Calu3 (cell line): Measurements from ENCODE around the gene MRPL4. TPM values are rescaled to one million over a fixed set of nuclear protein-coding genes. Genes with fewer than 3 reads are reported as not detected.
A peak's percentile ranks its signal among the peaks of the same experiment; 100 is the strongest.

Experiments used
- Bru-seq: library from RNA; stranded (reverse); fragments of 400-500 nt; gene quantifications from one replicate; lab custom pipeline; 2021; lab: Mats Ljungman, UMichigan
- BruChase-seq, 2 experiments: library from RNA; stranded (reverse); fragments of 400-500 nt; gene quantifications; one replicate each; lab custom pipeline; 2021; lab: Mats Ljungman, UMichigan
- BruUV-seq: library from RNA; stranded (reverse); fragments of 400-500 nt; replicated peaks from 2 replicates; lab custom pipeline; 2021; lab: Mats Ljungman, UMichigan
- CTCF ChIA-PET: fragments of 300-600 bp; sonication (Branson Sonifier 250); formaldehyde crosslinking; loops from one replicate; lab custom pipeline; 2022; ENCODE audit warnings: antibody characterized with exemption; lab: Charles Lee
- DNase-seq: peaks from one replicate; pipeline ENCODE4 v3.0.0; 2022
- H3K27ac Mint-ChIP-seq: one replicate; pipeline ENCODE4 v1.8.0; 2022; ENCODE audit warnings: mixed read lengths; ENCODE audit not compliant: unreplicated experiment
- H3K27me3 Mint-ChIP-seq: one replicate; pipeline ENCODE4 v1.8.0; 2022; ENCODE audit warnings: mixed read lengths; ENCODE audit not compliant: unreplicated experiment
- H3K36me3 Mint-ChIP-seq: one replicate; pipeline ENCODE4 v1.8.0; 2022; ENCODE audit warnings: mild to moderate bottlenecking, moderate library complexity, mixed read lengths; ENCODE audit not compliant: insufficient read depth, unreplicated experiment
- H3K4me1 Mint-ChIP-seq: one replicate; pipeline ENCODE4 v1.8.0; 2022; ENCODE audit warnings: mild to moderate bottlenecking, low read depth, mixed read lengths; ENCODE audit not compliant: unreplicated experiment
- H3K4me3 Mint-ChIP-seq: one replicate; pipeline ENCODE4 v1.8.0; 2022; ENCODE audit warnings: mild to moderate bottlenecking, low read depth, moderate library complexity, mixed read lengths; ENCODE audit not compliant: unreplicated experiment
- H3K9me3 Mint-ChIP-seq: one replicate; pipeline ENCODE4 v1.8.0; 2022; ENCODE audit warnings: low read depth, mixed read lengths; ENCODE audit not compliant: unreplicated experiment
- intact Hi-C: fragments of 100-400 bp; cut with micrococcal nuclease; formaldehyde crosslinking; loops from one replicate; pipeline ENCODE4 v1.10.0; 2022; ENCODE audit not compliant: unreplicated experiment
- long read RNA-seq: library from polyadenylated mRNA; stranded (forward); transcript quantifications from one replicate; pipeline ENCODE4 v2.0.0, GENCODE V29; 2022
- total RNA-seq: library from RNA; stranded (reverse); gene quantifications from 2 replicates; pipeline ENCODE4 v1.2.3, GENCODE V29; 2022
- TF ChIP-seq, protein P1 (sequence below): fragments of 200-600 bp; IDR thresholded peaks from one replicate; pipeline ENCODE4 v1.8.0; 2022; ENCODE audit warnings: antibody characterized with exemption; ENCODE audit not compliant: unreplicated experiment

The MRPL4 gene
- total RNA-seq (59.2 and 60.4 TPM in 2 replicates), Bru-seq, nascent RNA (percentile 54 among the genes with signal in this experiment), BruChase-seq, experiment 1, labeled RNA remaining after a 6-hour chase (percentile 70 among the genes with signal in this experiment), BruChase-seq, experiment 2, labeled RNA remaining after a 2-hour chase (percentile 61 among the genes with signal in this experiment)
- long read RNA-seq, transcript MRPL4-207 (8 exons, 1,423 nt), result minor isoform, 6 of 179 reads
- long read RNA-seq, transcript MRPL4-201 (9 exons, 1,455 nt), result major isoform, 137 of 179 reads
- long read RNA-seq, partial matches to known transcripts, result 29 of 179 reads
- long read RNA-seq, other reads (novel, unspliced or antisense), result 4 of 179 reads

DNA sequence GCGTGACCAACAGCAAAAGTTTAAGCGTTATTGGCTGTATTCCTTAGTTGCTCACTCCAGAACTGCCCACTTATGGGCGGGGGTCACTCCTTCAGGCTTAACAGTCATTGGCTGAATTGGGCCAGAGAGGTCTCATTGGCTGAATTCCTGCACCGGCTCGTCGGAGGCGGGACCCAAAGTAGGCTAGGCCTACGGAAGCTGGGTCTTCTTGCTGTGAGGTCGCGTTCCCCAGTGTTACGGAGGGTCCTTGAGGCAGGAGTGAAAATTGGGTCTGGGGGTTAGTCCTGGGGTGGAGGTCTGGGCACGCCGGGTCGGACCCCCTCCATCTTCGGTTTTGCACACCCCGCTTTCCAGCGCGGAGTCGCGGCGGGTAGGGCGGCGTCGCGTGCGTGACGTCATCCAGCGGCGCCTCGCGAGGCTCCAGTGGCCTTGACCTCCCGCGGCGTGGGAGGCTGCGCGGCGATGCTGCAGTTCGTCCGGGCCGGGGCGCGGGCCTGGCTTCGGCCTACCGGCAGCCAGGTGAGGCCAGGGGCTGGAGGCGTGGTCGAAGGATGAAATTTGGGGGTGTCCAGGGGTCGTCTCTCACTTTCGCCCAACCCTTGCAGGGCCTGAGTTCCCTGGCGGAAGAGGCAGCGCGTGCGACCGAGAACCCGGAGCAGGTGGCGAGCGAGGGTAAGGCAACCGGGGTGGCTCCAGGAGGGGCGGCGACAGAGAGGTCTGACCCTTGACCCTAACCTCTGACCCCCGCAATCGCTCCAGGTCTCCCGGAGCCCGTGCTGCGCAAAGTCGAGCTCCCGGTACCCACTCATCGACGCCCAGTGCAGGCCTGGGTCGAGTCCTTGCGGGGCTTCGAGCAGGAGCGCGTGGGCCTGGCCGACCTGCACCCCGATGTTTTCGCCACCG, at the start of gene MRPL4:
MRPL4 (plus strand) TSS at position 423 of the 903 bp plus-strand sequence; CDS start at position 463, 40 bp downstream.
- no peaks in the 10 kb centered on the region for H3K27me3 Mint-ChIP-seq
- intact Hi-C loops, result loop anchor here (2.0 to 5.0 kb wide), 2 partner anchors 60 to 321 kb away; partner anchors contain the start of gene DNMT1
- BruUV-seq, result no TSS peak
- H3K27ac Mint-ChIP-seq, result peak within 1 kb of the TSS; percentile 89
- H3K9me3 Mint-ChIP-seq, result no peaks in the 10 kb centered on the region
- DNase-seq, result peak; percentile 88
- H3K36me3 Mint-ChIP-seq, result peaks cover 31% of the 10 kb centered on the region
- CTCF ChIA-PET, result interaction anchor here (1.1 to 1.3 kb wide), 2 partner anchors 137 to 146 kb away, joined by 3 to 4 read pairs; partner anchors contain the start of gene PPAN
- H3K4me3 Mint-ChIP-seq, result peak within 1 kb of the TSS; percentile 94
- no peaks in the 10 kb centered on the region for H3K4me1 Mint-ChIP-seq
- TF ChIP-seq, protein P1, sequence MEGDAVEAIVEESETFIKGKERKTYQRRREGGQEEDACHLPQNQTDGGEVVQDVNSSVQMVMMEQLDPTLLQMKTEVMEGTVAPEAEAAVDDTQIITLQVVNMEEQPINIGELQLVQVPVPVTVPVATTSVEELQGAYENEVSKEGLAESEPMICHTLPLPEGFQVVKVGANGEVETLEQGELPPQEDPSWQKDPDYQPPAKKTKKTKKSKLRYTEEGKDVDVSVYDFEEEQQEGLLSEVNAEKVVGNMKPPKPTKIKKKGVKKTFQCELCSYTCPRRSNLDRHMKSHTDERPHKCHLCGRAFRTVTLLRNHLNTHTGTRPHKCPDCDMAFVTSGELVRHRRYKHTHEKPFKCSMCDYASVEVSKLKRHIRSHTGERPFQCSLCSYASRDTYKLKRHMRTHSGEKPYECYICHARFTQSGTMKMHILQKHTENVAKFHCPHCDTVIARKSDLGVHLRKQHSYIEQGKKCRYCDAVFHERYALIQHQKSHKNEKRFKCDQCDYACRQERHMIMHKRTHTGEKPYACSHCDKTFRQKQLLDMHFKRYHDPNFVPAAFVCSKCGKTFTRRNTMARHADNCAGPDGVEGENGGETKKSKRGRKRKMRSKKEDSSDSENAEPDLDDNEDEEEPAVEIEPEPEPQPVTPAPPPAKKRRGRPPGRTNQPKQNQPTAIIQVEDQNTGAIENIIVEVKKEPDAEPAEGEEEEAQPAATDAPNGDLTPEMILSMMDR, result no peak

GRCh38 chr19:10203686-10204085, 48.3 kb upstream of the MRPL4 start:
- BruUV-seq, result no TSS peak
- Mint-ChIP-seq H3K4me1 (peaks cover 19% of the 10 kb centered on the region), H3K27ac (no peak overlapping the region), H3K27me3 (no peaks in the 10 kb centered on the region), H3K36me3 (peaks cover 10% of the 10 kb centered on the region), H3K9me3 (peaks cover 7% of the 10 kb centered on the region), H3K4me3 (no peak overlapping the region)
- intact Hi-C loops, result no loop called here
- TF ChIP-seq, protein P1, result no peak
- CTCF ChIA-PET, result no interaction called here
- DNase-seq, result no peak

DNA sequence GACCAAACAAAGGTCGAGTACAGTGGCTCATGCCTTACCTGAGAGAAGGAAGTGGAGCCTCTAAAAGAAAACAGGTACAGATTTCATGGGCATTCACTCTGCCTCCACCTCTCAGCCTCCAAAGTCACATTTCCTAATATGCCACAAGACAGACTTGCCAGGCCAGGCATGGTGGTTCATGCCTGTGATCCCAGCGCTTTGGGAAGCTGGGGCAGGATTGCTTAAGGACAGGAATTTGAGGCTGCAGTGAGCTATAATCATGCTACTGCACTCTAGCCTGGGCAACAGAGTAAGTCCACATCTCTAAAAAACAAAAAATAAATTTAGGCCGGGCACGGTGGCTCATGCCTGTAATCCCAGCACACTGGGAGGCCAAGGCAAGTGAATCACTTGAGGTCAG, 46.4 kb upstream of the MRPL4 start:
- Mint-ChIP-seq H3K27ac (peak overlapping the region; percentile 71), H3K4me1 (peaks cover 19% of the 10 kb centered on the region), H3K9me3 (peaks cover 7% of the 10 kb centered on the region), H3K4me3 (no peak overlapping the region), H3K27me3 (no peaks in the 10 kb centered on the region), H3K36me3 (peaks cover 10% of the 10 kb centered on the region)
- no TSS peak for BruUV-seq
- intact Hi-C loops, result no loop called here
- TF ChIP-seq, protein P1, result no peak
- DNase-seq, result no peak
- CTCF ChIA-PET, result interaction anchor here (1.2 to 1.3 kb wide), 2 partner anchors 11 to 45 kb away, joined by 3 to 5 read pairs; partner anchors contain the start of gene DNMT1

DNA sequence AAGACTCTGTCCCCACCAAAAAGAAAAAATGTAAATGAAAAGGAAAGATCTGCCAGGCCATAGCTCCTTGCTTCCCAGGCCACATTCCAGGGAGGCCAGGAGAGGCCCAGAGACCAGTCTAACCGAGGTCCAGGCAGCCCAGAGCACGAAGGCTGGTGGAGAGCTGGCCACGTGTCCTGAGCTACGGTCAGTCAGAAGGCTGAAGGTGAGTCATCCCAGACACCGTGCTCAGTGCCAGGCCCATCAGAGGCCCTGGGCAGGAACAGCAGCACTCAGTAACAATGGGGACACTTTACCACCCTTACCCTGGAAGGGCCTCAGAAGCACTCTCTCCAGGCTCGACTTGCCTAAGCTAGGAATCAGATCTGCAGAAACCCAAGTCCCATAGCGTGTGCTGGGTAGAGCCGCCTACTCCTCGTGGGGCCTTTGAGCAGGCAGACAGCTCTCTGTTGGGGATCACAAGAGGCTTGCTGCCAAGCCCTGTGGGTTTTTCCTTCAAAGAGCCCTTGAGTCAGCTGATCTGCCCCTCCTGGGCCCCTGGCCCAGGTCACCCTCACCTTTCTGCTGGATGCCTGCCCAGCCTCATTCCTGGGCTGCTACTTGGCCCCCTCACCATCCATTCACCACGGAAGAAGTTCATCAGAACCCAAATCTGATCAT, 45.7 kb upstream of the MRPL4 start:
- no peak overlapping the region for H3K4me3 Mint-ChIP-seq
- peaks cover 19% of the 10 kb centered on the region for H3K4me1 Mint-ChIP-seq
- H3K27me3 Mint-ChIP-seq, result no peaks in the 10 kb centered on the region
- TF ChIP-seq, protein P1, result no peak
- intact Hi-C loops, result no loop called here
- DNase-seq, result peak; percentile 70
- peaks cover 7% of the 10 kb centered on the region for H3K9me3 Mint-ChIP-seq
- BruUV-seq, result no TSS peak
- peaks cover 10% of the 10 kb centered on the region for H3K36me3 Mint-ChIP-seq
- CTCF ChIA-PET, result interaction anchor here (0.6 to 1.3 kb wide), 3 partner anchors 12 to 249 kb away, joined by 3 to 5 read pairs (median 5); partner anchors contain the start of gene DNMT1
- peak overlapping the region; percentile 71 for H3K27ac Mint-ChIP-seq
